Aorta (tissue), 5 donors: ENCODE measurements around the gene SLC22A5. TPM values are rescaled to one million over a fixed set of nuclear protein-coding genes. Genes with fewer than 3 reads are reported as not detected.

ENCODE experiments used
- ATAC-seq: fragments of 200-7000 bp; cut with Tn5 transposase; one replicate; pipeline ENCODE4 v1.9.1; 2022; ENCODE audit warnings: moderate library complexity; ENCODE audit not compliant: low FRiP score
- DNase-seq, 2 donors: peaks; one replicate each; pipeline ENCODE4 v3.0.0-alpha.2; 2020
- H3K27ac ChIP-seq, 2 donors: one replicate each; pipeline ENCODE4 v1.5.1; 2013; ENCODE audit warnings: low read length in 2 of 2, mild to moderate bottlenecking in 2 of 2, moderate library complexity in 2 of 2, control low read depth in 1 of 2, inconsistent platforms in 1 of 2, low read depth in 1 of 2
- H3K27me3 ChIP-seq, 2 donors: one replicate each; pipeline ENCODE4 v1.6.1; 2013; ENCODE audit warnings: control low read depth in 1 of 2, low read length in 1 of 2, mild to moderate bottlenecking in 1 of 2, moderate library complexity in 1 of 2; ENCODE audit not compliant: insufficient read depth in 2 of 2, control insufficient read depth in 1 of 2
- H3K36me3 ChIP-seq, 2 donors: one replicate each; pipeline ENCODE4 v1.6.1; 2013; ENCODE audit warnings: control low read depth in 1 of 2, low read length in 1 of 2, mild to moderate bottlenecking in 1 of 2; ENCODE audit not compliant: insufficient read depth in 2 of 2, control insufficient read depth in 1 of 2
- H3K4me1 ChIP-seq, 2 donors: one replicate each; pipeline ENCODE4 v1.6.1; 2013; ENCODE audit warnings: low read length in 2 of 2, control low read depth in 1 of 2, mild to moderate bottlenecking in 1 of 2, moderate library complexity in 1 of 2; ENCODE audit not compliant: insufficient read depth in 2 of 2, control insufficient read depth in 1 of 2
- H3K4me3 ChIP-seq, 2 donors: one replicate each; pipeline ENCODE4 v1.5.1; 2013; ENCODE audit warnings: low read length in 2 of 2, control low read depth in 1 of 2, mild to moderate bottlenecking in 1 of 2
- H3K9me3 ChIP-seq: one replicate; pipeline ENCODE4 v1.6.1; 2013; ENCODE audit warnings: mild to moderate bottlenecking, low read length; ENCODE audit not compliant: control insufficient read depth
- WGBS, 2 donors: extraction: QIAGEN DNeasy Blood & Tissue Kit; methylation state at CpG; one replicate each; pipeline ENCODE4 v1.1.7; 2013; 5-methylcytosine and 5-hydroxymethylcytosine counted together
- intact Hi-C, 2 donors: fragments of 100-400 bp; cut with DNase I; formaldehyde crosslinking; loops; one replicate each; pipeline versions ENCODE4 v1.14.2 to v1.15.0; 2022
- polyA plus RNA-seq, 2 donors: library from polyadenylated mRNA; stranded (reverse); fragments of 200-250 nt; gene quantifications; one replicate each; pipeline ENCODE4 v1.2.3, GENCODE V29; 2013
- total RNA-seq, 2 donors: library from RNA; stranded (reverse); fragmentation: NEBNext Ultra II Directional; extraction: Animal tissue kit (Norgen Biotek cat#: 25700); gene quantifications; one replicate each; pipeline ENCODE4 v1.2.1, GENCODE V29; 2021
- donor health status: healthy with polysubstance abuse.
- donor health status: Bipolar disorder and iron deficiency.
- donor health status: DM: no; HTN: no; CAD: no.
- donor health status: DM: no; HTN: no; CAD: no.
- donor health status: DM: yes; HTN: yes; CAD: no.

SLC22A5 gene
- total and polyA plus RNA-seq, 4 donors = 7.6 to 14.4 (median 8.8) TPM

DNA sequence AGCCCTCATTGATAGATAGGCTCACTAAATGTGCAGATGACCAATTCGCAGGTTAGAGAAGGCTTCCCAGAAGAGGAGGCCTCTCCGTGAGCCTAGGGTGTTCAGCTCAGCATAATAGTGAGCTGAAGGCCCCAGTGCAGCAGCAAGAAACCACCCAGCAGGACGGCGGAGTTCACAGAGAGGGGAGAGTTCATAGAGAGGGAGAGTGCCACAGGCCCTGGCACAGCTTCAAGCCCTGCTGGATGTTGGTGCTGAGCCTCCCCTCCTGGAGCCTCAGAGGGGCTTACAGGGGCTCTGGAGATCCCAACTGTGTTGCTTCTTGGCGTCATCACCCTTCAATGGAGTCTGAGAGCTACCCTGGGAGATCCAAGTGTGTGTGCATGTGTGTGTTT lies 2.1 kb downstream of the SLC22A5 start:
- DNase-seq = no peak

DNA sequence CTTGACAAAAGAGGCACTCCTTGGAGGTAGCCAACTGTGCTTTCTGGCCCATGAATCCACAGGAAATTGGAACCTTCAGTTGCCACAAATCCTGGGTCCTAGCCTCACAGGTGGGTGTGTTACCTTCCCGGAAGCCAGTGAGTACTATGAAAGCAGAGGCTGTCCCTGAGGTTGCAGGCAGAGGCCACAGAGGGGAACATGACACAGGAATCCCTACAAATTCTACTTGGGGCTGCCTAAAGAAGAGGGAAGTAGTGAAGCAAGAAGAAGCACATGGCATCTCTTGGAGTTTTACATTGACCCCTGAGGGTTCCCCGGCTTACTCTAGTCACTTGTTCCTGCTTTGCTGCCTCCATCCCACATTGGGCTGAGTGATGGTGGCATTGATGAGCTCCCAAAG lies 2.6 kb downstream of the SLC22A5 start:
- Histone ChIP-seq H3K27ac (no peak overlapping the region), H3K9me3 (no peaks in the 10 kb centered on the region), H3K27me3 (no peaks in the 10 kb centered on the region), H3K36me3 (no peaks in the 10 kb centered on the region), H3K4me3 (no peak overlapping the region), H3K4me1 (peaks cover 0 to 3% of the 10 kb centered on the region in 2 donors)
- intact Hi-C loops = no loop called here
- no peak for DNase-seq
- ATAC-seq = no peak
- 85% methylated on average over 2 of the region's 2 CpGs for WGBS, 2 donors

More for the DNA sequence above, 2.1 kb downstream of the SLC22A5 start:
- Histone ChIP-seq H3K36me3 (no peaks in the 10 kb centered on the region), H3K27ac (no peak overlapping the region), H3K9me3 (no peaks in the 10 kb centered on the region), H3K4me3 (no peak overlapping the region), H3K27me3 (no peaks in the 10 kb centered on the region), H3K4me1 (peaks cover 0 to 3% of the 10 kb centered on the region in 2 donors)
- WGBS, 2 donors = 80 to 88% methylated on average over 5 of the region's 5 CpGs
- ATAC-seq = no peak
- intact Hi-C loops = no loop called here

DNA sequence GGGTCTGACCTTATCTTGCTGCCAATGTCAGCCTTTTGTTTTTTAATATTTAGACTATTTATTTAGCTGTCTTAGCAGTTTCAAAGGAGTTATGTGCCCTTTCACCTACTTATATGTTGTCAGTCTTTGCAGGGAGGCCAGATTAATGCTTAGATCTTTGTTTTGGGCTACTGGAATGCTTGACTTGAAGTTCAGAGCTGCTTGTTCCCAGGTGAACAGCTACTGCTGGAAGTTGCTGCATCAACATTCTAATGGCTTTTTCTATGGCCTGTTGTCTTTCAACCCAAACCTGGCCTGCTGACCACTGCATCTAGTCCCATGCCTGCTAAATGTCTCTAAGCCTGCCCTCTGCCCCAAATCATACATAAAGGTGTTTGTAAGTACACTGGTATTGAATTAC lies 3.0 kb downstream of the SLC22A5 start:
- Histone ChIP-seq H3K27ac (no peak overlapping the region), H3K4me3 (no peak overlapping the region), H3K9me3 (no peaks in the 10 kb centered on the region), H3K27me3 (no peaks in the 10 kb centered on the region), H3K36me3 (no peaks in the 10 kb centered on the region), H3K4me1 (peaks cover 0 to 3% of the 10 kb centered on the region in 2 donors)
- no peak for ATAC-seq
- intact Hi-C loops = no loop called here
- no peak for DNase-seq

DNA sequence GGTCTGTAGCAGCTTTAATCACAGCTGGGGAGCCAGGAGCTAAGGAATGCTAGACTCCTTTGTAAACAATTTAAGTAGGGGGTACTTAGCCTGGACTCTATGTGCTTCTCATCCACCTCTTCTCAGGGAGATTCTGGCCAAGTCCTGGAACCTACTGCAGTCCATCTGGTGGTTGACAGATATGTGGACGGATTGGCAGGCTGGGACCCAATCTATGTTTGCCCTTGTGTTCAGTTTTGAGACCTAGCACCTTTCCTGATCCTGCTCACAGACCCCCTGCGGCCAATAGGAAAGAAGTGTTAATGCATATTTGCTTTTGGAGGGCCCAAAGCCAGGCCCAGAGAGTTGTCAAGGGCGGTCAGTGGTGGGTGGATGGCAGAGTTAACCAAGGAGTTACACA lies 6.4 kb downstream of the SLC22A5 start:
- intact Hi-C loops = no loop called here

GRCh38 chr5:132376694-132377641 lies 7.5 kb downstream of the SLC22A5 start:
- ATAC-seq = peak; percentile 68

More for the DNA sequence above, 6.4 kb downstream of the SLC22A5 start:
- no peak overlapping the region for H3K4me3 ChIP-seq
- ATAC-seq = no peak
- H3K27me3 ChIP-seq = no peaks in the 10 kb centered on the region
- H3K36me3 ChIP-seq = peaks cover 0 to 3% of the 10 kb centered on the region in 2 donors
- H3K27ac ChIP-seq = no peak overlapping the region
- no peaks in the 10 kb centered on the region for H3K9me3 ChIP-seq
- H3K4me1 ChIP-seq = peaks cover 0 to 3% of the 10 kb centered on the region in 2 donors
- WGBS, 2 donors = 89 to 91% methylated on average over 3 of the region's 3 CpGs
- DNase-seq = no peak

DNA sequence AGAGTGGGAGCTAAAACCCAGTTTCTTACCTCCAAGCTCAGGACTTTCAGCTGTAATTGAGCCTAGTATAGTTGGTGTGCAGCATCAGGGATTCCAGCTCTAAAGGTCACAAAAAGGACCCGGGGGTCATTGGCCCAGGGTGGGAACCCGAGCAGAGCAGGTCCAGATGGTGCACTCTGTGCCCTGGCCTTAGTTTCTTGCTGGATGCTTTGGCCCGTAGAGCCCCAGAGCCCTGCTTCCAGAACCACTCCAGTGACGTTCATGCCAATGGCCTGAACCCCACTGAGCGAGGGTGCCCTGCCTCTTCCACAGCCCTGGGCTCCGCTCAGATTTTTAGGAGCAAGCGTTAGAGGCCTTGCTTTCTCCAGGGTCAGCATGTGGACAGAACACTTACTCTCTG lies 8.2 kb downstream of the SLC22A5 start:
- no peaks in the 10 kb centered on the region for H3K9me3 ChIP-seq
- H3K4me1 ChIP-seq = no peaks in the 10 kb centered on the region
- no peak overlapping the region for H3K4me3 ChIP-seq
- H3K27ac ChIP-seq = peak overlapping the region in 1 of 2 donors; percentile 48
- H3K27me3 ChIP-seq = no peaks in the 10 kb centered on the region
- 73 to 82% methylated on average over 7 of the region's 7 CpGs for WGBS, 2 donors
- no peak for ATAC-seq
- H3K36me3 ChIP-seq = peaks cover 0 to 3% of the 10 kb centered on the region in 2 donors
- intact Hi-C loops = no loop called here
- DNase-seq = no peak

More at GRCh38 chr5:132376694-132377641, 7.5 kb downstream of the SLC22A5 start:
- Histone ChIP-seq H3K27me3 (no peaks in the 10 kb centered on the region), H3K9me3 (no peaks in the 10 kb centered on the region), H3K27ac (peak overlapping the region; percentile 10 to 48), H3K4me3 (no peak overlapping the region), H3K36me3 (peaks cover 0 to 3% of the 10 kb centered on the region in 2 donors), H3K4me1 (peaks cover 0 to 3% of the 10 kb centered on the region in 2 donors)
- DNase-seq = no peak
- intact Hi-C loops = no loop called here
- WGBS, 2 donors = 10 to 12% methylated on average over 16 of the region's 16 CpGs

- ATAC-seq = no peak
- H3K36me3 ChIP-seq = peaks cover 0 to 3% of the 10 kb centered on the region in 2 donors
Measured at GRCh38 chr5:132378580-132378979, 9.1 kb downstream of the SLC22A5 start.

GRCh38 chr5:132380047-132380446 lies 10.5 kb downstream of the SLC22A5 start:
- intact Hi-C loops = loop anchor here in 1 of 2 donors (10.0 kb wide), 1 partner anchor 335 kb away; no protein-coding TSS in a partner anchor
- WGBS, 2 donors = 93% methylated on average over 6 of the region's 6 CpGs

More at GRCh38 chr5:132378580-132378979, 9.1 kb downstream of the SLC22A5 start:
- WGBS, 2 donors = 69 to 76% methylated on average over 3 of the region's 3 CpGs
- Histone ChIP-seq H3K27me3 (no peaks in the 10 kb centered on the region), H3K9me3 (no peaks in the 10 kb centered on the region), H3K4me1 (no peaks in the 10 kb centered on the region), H3K4me3 (no peak overlapping the region), H3K27ac (no peak overlapping the region)
- DNase-seq = no peak
- intact Hi-C loops = no loop called here

GRCh38 chr5:132380741-132381140 lies 11.2 kb downstream of the SLC22A5 start:
- Histone ChIP-seq H3K4me3 (no peak overlapping the region), H3K27ac (no peak overlapping the region), H3K4me1 (no peaks in the 10 kb centered on the region), H3K36me3 (peaks cover 0 to 3% of the 10 kb centered on the region in 2 donors), H3K27me3 (no peaks in the 10 kb centered on the region), H3K9me3 (no peaks in the 10 kb centered on the region)
- DNase-seq (no peak), ATAC-seq (no peak)
- WGBS, 2 donors = 91 to 98% methylated on average over 2 of the region's 2 CpGs
- intact Hi-C loops = loop anchor here in 1 of 2 donors (10.0 kb wide), 1 partner anchor 334 kb away; no protein-coding TSS in a partner anchor

More at GRCh38 chr5:132380047-132380446, 10.5 kb downstream of the SLC22A5 start:
- Histone ChIP-seq H3K27ac (no peak overlapping the region), H3K36me3 (peaks cover 0 to 3% of the 10 kb centered on the region in 2 donors), H3K4me3 (no peak overlapping the region), H3K27me3 (no peaks in the 10 kb centered on the region), H3K4me1 (no peaks in the 10 kb centered on the region), H3K9me3 (no peaks in the 10 kb centered on the region)
- ATAC-seq (no peak), DNase-seq (no peak)
